Heart left ventricle (tissue), 13 donors: ENCODE data around the gene RPS6KA4.

Experiments
- POLR2A ChIP-seq, 2 donors: fragments of 450-650 bp; IDR thresholded peaks; one replicate each; pipeline ENCODE4 v1.6.1; 2017; ENCODE audit warnings: antibody characterized with exemption in 2 of 2, mild to moderate bottlenecking in 2 of 2, moderate library complexity in 2 of 2
- TF ChIP-seq, protein P1 (sequence below), 12 donors: fragments of 200-600 bp; sonication (generic) in 4 of 12; IDR thresholded peaks; one replicate each; pipeline versions ENCODE4 v1.5.0 to v1.8.0; 2018 to 2022; ENCODE audit warnings: antibody characterized with exemption in 12 of 12, mild to moderate bottlenecking in 5 of 12
- donor health status: ischemic (EF 13 %, LVEDD 7.1; RV severe dilation, severe dysfunction).
- donor health status: DM: no; HTN: yes; CAD: no.
- donor health status: DM: no; HTN: no; CAD: no.
- donor health status: ischemic (EF 25% LVEDD 6.9; RV normal size, moderate dysfunction).
- donor health status: ischemic (EF 25% LVEDD 5.7; RV mildly dilated, moderate dysfunction).
- donor health status: ischemic (EF 35%, LVEDD 5.7; RV mildly dilated, moderate dysfunction).
- donor health status: nonischemic (EF 11% LVEDD 7.7; RV severe dilation, severe dysfunction).
- donor health status: DM: yes; HTN: yes; CAD: no.
- donor health status: PGD.
- donor health status: ischemic (EF 29% LVEDD 5.4; RV normal size, mild dysfunction).
- donor health status: nonischemic (EF 23%, LVEDD 6.1; RV moderate dilation, normal function).

DNA sequence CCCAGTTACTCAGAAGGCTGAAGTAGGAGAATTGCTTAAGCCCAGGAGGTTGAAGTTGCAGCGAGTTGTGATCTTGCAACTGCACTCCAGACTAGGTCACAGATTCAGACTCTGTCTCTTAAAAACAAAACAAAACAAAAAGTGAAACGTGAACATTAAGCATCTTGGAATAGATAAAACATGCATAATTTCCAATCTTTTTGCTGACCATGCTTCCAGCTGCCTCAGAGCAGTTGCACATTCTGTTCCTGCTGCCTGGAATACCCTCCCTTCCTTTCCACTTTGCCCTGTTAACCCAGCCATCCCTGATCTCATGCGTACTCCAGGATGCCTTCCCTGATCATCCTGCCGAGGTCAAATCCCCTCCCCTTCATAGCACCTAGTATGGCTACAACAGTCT, 19.7 kb upstream of the RPS6KA4 start:
- TF ChIP-seq, protein P1, sequence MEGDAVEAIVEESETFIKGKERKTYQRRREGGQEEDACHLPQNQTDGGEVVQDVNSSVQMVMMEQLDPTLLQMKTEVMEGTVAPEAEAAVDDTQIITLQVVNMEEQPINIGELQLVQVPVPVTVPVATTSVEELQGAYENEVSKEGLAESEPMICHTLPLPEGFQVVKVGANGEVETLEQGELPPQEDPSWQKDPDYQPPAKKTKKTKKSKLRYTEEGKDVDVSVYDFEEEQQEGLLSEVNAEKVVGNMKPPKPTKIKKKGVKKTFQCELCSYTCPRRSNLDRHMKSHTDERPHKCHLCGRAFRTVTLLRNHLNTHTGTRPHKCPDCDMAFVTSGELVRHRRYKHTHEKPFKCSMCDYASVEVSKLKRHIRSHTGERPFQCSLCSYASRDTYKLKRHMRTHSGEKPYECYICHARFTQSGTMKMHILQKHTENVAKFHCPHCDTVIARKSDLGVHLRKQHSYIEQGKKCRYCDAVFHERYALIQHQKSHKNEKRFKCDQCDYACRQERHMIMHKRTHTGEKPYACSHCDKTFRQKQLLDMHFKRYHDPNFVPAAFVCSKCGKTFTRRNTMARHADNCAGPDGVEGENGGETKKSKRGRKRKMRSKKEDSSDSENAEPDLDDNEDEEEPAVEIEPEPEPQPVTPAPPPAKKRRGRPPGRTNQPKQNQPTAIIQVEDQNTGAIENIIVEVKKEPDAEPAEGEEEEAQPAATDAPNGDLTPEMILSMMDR (IDR thresholded peaks at IDR 0.05): no peak
- no peak for TF ChIP-seq POLR2A (IDR thresholded peaks at IDR 0.05)
